Fibroblast of the aortic adventitia (primary cell): ENCODE results near the gene OR52B2. TPM values are rescaled to one million over a fixed set of nuclear protein-coding genes. Genes with fewer than 3 reads are reported as not detected.

Source experiments
- DNase-seq: peaks from one replicate; pipeline ENCODE4 v3.0.0-alpha.2; 2010; ENCODE audit warnings: low read depth
- H3K4me3 ChIP-seq: 2 replicates; pipeline ENCODE4 v1.5.1; 2011; ENCODE audit warnings: low read depth, mild to moderate bottlenecking, control low read depth, low read length, moderate library complexity
- CTCF ChIP-seq: IDR thresholded peaks from 2 replicates; pipeline ENCODE4 v1.5.1; 2011; ENCODE audit warnings: mild to moderate bottlenecking, low read length, control low read depth, inconsistent platforms; ENCODE audit not compliant: insufficient read depth
- total RNA-seq: library from RNA; depleted of rRNA; stranded (reverse); fragments of >200 nt; gene quantifications from 2 replicates; pipeline ENCODE4 v1.2.3, GENCODE V29; 2012; ENCODE audit warnings: low replicate concordance

OR52B2 gene
- total RNA-seq, 1 donor = not detected

GRCh38 chr11:6129011-6129410 lies 41.1 kb downstream of the OR52B2 start:
- TF ChIP-seq CTCF = no peak
- DNase-seq = no peak
- no peak overlapping the region for H3K4me3 ChIP-seq

DNA sequence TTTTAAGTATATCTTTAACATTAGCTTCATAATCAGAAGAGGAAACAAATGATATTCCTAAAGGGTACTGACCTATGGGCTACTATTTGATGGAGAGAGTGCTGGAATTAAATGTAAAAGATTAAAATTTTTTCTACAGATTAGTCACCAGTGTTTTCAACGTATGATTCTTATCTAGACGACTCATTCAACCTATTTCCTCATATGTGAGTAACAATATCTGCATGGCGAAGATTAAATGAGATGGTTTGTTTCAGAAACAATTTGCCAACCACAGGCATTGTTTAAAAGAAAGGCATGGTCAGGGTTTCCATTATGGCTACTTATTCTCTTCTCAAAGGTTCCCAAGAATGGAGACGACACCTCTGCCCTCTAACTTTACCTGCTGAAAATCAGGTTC lies 42.2 kb downstream of the OR52B2 start:
- H3K4me3 ChIP-seq = no peak overlapping the region
- TF ChIP-seq CTCF = no peak
- peak; percentile 55 for DNase-seq

DNA sequence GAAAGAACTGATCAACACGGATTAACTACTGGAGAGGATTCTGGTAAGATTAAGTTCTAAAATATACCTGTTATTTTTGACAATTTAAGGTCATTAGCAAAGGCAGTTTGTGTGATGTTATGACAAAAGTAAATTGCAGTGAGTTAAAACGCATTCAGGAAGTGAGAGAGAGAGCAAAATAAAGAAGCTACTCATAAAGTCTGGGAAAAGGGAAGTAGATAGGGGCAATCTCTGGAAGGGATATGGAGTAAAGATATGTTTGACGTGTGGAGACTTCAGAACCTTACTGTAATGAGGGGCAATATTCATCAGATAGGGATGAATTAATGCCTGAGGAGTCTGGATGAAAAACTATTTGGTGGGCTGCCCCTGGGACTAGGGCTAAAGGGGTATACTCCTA lies 45.9 kb downstream of the OR52B2 start:
- no peak for TF ChIP-seq CTCF
- H3K4me3 ChIP-seq = no peak overlapping the region
- DNase-seq = no peak

Other genes with a start within 250 kb of the OR52B2 start
- not detected in 2 replicates for gene OR56A3, start 228.1 kb downstream of the OR52B2 start, total RNA-seq
- not detected in 2 replicates for gene OR56A5, start 201.8 kb downstream of the OR52B2 start, total RNA-seq
- gene OR52L1, start 183.3 kb downstream of the OR52B2 start, total RNA-seq = not detected in 2 replicates
- gene OR56A4, start 163.4 kb downstream of the OR52B2 start, total RNA-seq = not detected in 2 replicates
- under 0.01 TPM in 1 of 2 replicates, not detected in the other for gene OR56A1, start 139.6 kb downstream of the OR52B2 start, total RNA-seq
- gene OR56B4, start 62.6 kb downstream of the OR52B2 start, total RNA-seq = 0.57 TPM in 1 of 2 replicates, not detected in the other
- gene OR52W1, start 28.9 kb upstream of the OR52B2 start, total RNA-seq = not detected in 2 replicates
- not detected in 2 replicates for gene C11orf42, start 35.2 kb upstream of the OR52B2 start, total RNA-seq
- gene FHIP1B, start 64.3 kb upstream of the OR52B2 start, total RNA-seq = 6.4 and 15.6 TPM in 2 replicates
- gene CNGA4, start 68.8 kb upstream of the OR52B2 start, total RNA-seq = not detected in 2 replicates
- gene CCKBR, start 89.5 kb upstream of the OR52B2 start, total RNA-seq = not detected in 2 replicates
- 323 and 888 TPM in 2 replicates for gene CAVIN3, start 150.2 kb upstream of the OR52B2 start, total RNA-seq
- gene SMPD1, start 220.1 kb upstream of the OR52B2 start, total RNA-seq = 44.8 and 63.9 TPM in 2 replicates
- 41.8 and 52.4 TPM in 2 replicates for gene APBB1, start 248.8 kb upstream of the OR52B2 start, total RNA-seq